ENCODE data around the gene RIMKLB.

DNA sequence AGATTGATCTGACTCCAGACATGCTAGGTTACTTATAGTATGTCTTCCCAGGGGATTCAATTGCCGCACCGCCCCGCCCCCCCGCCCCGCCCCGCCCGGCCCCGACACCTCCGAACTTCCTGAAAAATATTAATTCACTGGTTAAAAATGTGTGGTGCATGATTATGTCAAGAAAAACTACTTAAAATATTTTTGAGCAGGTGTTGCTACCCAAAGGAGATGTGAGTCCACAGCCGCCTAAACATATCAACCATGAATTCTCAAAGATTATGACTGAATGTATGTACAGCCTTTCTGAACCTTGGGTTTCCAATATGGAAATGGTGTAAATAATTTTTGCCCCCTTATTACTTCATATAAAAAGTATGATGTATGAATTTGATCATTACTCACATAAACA, 2.7 kb upstream of the RIMKLB start:
- TF ChIP-seq CTCF (conservative IDR thresholded peaks at IDR 0.05; ENCODE audit: low read depth, low read length): no peak
- TF ChIP-seq, protein P1, sequence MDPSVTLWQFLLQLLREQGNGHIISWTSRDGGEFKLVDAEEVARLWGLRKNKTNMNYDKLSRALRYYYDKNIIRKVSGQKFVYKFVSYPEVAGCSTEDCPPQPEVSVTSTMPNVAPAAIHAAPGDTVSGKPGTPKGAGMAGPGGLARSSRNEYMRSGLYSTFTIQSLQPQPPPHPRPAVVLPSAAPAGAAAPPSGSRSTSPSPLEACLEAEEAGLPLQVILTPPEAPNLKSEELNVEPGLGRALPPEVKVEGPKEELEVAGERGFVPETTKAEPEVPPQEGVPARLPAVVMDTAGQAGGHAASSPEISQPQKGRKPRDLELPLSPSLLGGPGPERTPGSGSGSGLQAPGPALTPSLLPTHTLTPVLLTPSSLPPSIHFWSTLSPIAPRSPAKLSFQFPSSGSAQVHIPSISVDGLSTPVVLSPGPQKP (IDR thresholded peaks at IDR 0.05; ENCODE audit: borderline replicate concordance, low read depth, low read length): no peak
- no peak for TF ChIP-seq POLR2A (IDR thresholded peaks at IDR 0.05; ENCODE audit: low read depth, low read length)
- no peak for TF ChIP-seq RAD21 (IDR thresholded peaks at IDR 0.05; ENCODE audit: low read length)
- TF ChIP-seq RFX5 (IDR thresholded peaks at IDR 0.05; ENCODE audit: low read depth, low read length): no peak
- no peak for TF ChIP-seq SMC3 (IDR thresholded peaks at IDR 0.05; ENCODE audit: low read depth, low read length)
- no peak for TF ChIP-seq MAFK (IDR thresholded peaks at IDR 0.05; ENCODE audit: low read depth, low read length)
- no peak for TF ChIP-seq MXI1 (IDR thresholded peaks at IDR 0.05; ENCODE audit: borderline replicate concordance, low read depth, low read length)
- no peak for TF ChIP-seq CEBPB (IDR thresholded peaks at IDR 0.05; ENCODE audit: low read depth, low read length)
- TF ChIP-seq MAZ (IDR thresholded peaks at IDR 0.05; ENCODE audit: borderline replicate concordance, low read depth, low read length): no peak
- TF ChIP-seq USF2 (IDR thresholded peaks at IDR 0.05; ENCODE audit: low read depth, low read length): no peak
- no peak for TF ChIP-seq FOS (IDR thresholded peaks at IDR 0.05; ENCODE audit: low read depth, low read length)
